Adrenal gland (tissue), 12 donors: Measurements from ENCODE around the gene PRR27. TPM values are rescaled to one million over a fixed set of nuclear protein-coding genes. Genes with fewer than 3 reads are reported as not detected.

Source experiments
- DNase-seq, 7 donors: peaks; one replicate each; pipeline ENCODE4 v3.0.0-alpha.2; 2019 to 2020
- H3K27ac ChIP-seq, 5 donors: fragments of 200-600 bp; sonication (generic) in 4 of 5; 1 replicate in 3 of 5; 2 replicates in 2 of 5; pipeline versions ENCODE4 v1.5.1 to v1.8.0; 2016 to 2020; ENCODE audit warnings: mild to moderate bottlenecking in 1 of 5
- H3K27me3 ChIP-seq: fragments of 200-600 bp; 2 replicates; pipeline ENCODE4 v1.8.0; 2021
- H3K36me3 ChIP-seq, 2 donors: fragments of 200-600 bp; replicated peaks in 1 of 2; 1 replicate in 1 of 2; 2 replicates in 1 of 2; pipeline versions ENCODE4 v1.5.1 to v1.8.0; 2018 to 2022
- H3K4me1 ChIP-seq, 2 donors: fragments of 200-600 bp; replicated peaks in 1 of 2; 1 replicate in 1 of 2; 2 replicates in 1 of 2; pipeline versions ENCODE4 v1.5.1 to v1.8.0; 2018 to 2021
- H3K4me3 ChIP-seq, 4 donors: fragments of 200-600 bp; sonication (generic) in 3 of 4; one replicate each; pipeline ENCODE4 v1.5.1; 2016 to 2018
- H3K9me3 ChIP-seq, 3 donors: fragments of 200-600 bp; sonication (generic) in 1 of 3; replicated peaks in 1 of 3; 1 replicate in 2 of 3; 2 replicates in 1 of 3; pipeline versions ENCODE4 v1.5.1 to v1.8.0; 2016 to 2021
- POLR2A ChIP-seq, 2 donors: fragments of 450-650 bp; IDR thresholded peaks; one replicate each; pipeline ENCODE4 v1.6.1; 2017; ENCODE audit warnings: antibody characterized with exemption in 2 of 2, mild to moderate bottlenecking in 2 of 2, moderate library complexity in 1 of 2
- WGBS, 4 donors: extraction: QIAGEN DNeasy Blood & Tissue Kit in 2 of 4; methylation state at CpG; one replicate each; pipeline versions ENCODE4 v1.1.5 to v1.1.7; 2013 to 2017; 5-methylcytosine and 5-hydroxymethylcytosine counted together
- intact Hi-C, 2 donors: fragments of 100-400 bp; cut with DNase I; formaldehyde crosslinking; loops; one replicate each; pipeline versions ENCODE4 v1.14.1 to v1.15.0; 2022 to 2023
- polyA plus RNA-seq, 3 donors: library from polyadenylated mRNA; stranded (reverse); fragments of 200-250 nt in 2 of 3; fragments of 350-450 nt in 1 of 3; fragmentation: Illumina TruSeq in 1 of 3; extraction: RNeasy Lipid Tissue Mini Kit (QIAGEN cat#74804) in 1 of 3; gene quantifications; one replicate each; pipeline ENCODE4 v1.2.3, GENCODE V29; 2013 to 2014
- total RNA-seq, 9 donors: library from RNA; depleted of rRNA in 4 of 9; stranded (reverse); fragments of >200 nt in 4 of 9; fragments of 120-200 nt in 1 of 9; fragmentation: NEBNext Ultra II Directional in 1 of 9; extraction: Animal tissue kit (Norgen Biotek cat#: 25700) in 1 of 9; gene quantifications; one replicate each; pipeline versions ENCODE4 v1.1.0 to v1.2.4, GENCODE V29; 2013 to 2023
- TF ChIP-seq, protein P1 (sequence below), 6 experiments: fragments of 450-650 bp in 4 of 6; fragments of 200-600 bp in 2 of 6; sonication (generic) in 1 of 6; IDR thresholded peaks; 1 replicate in 5 of 6; 2 replicates in 1 of 6; pipeline versions ENCODE4 v1.5.1 to v1.8.0; 2016 to 2021; ENCODE audit warnings: antibody characterized with exemption in 6 of 6, mild to moderate bottlenecking in 2 of 6, moderate library complexity in 1 of 6
- donor health status: healthy with polysubstance abuse.
- donor health status: Bipolar disorder and iron deficiency.
- donor health status: DM: yes; HTN: yes; CAD: no.
- donor health status: DM: no; HTN: no; CAD: no.
- donor health status: DM: no; HTN: no; CAD: no.
- donor health status: DM: yes; HTN: yes; CAD: no.

Gene PRR27
- total and polyA plus RNA-seq, 12 donors: not detected

DNA sequence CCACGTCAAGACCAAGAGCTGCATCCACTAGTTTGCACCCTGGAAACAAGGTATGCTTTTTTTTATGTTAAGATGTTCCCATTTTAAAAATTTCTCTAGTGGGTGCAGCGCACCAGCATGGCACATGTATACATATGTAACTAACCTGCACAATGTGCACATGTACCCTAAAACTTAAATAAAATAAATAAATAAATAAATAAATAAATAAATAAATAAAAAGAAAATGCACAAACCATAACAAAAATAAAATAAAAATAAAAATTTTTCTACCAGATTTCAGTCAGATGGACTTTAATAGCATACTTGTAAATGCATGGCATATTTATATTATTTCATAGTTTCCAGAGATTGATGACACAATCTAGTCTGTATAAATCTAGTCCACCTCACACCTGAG, 1.9 kb upstream of the PRR27 start:
- Histone ChIP-seq H3K27me3 (no peaks in the 10 kb centered on the region), H3K4me3 (no peak overlapping the region), H3K27ac (no peak overlapping the region), H3K9me3 (no peaks in the 10 kb centered on the region), H3K4me1 (no peaks in the 10 kb centered on the region), H3K36me3 (no peaks in the 10 kb centered on the region)
- DNase-seq: no peak
- TF ChIP-seq POLR2A (IDR thresholded peaks at IDR 0.05): no peak
- TF ChIP-seq, protein P1, sequence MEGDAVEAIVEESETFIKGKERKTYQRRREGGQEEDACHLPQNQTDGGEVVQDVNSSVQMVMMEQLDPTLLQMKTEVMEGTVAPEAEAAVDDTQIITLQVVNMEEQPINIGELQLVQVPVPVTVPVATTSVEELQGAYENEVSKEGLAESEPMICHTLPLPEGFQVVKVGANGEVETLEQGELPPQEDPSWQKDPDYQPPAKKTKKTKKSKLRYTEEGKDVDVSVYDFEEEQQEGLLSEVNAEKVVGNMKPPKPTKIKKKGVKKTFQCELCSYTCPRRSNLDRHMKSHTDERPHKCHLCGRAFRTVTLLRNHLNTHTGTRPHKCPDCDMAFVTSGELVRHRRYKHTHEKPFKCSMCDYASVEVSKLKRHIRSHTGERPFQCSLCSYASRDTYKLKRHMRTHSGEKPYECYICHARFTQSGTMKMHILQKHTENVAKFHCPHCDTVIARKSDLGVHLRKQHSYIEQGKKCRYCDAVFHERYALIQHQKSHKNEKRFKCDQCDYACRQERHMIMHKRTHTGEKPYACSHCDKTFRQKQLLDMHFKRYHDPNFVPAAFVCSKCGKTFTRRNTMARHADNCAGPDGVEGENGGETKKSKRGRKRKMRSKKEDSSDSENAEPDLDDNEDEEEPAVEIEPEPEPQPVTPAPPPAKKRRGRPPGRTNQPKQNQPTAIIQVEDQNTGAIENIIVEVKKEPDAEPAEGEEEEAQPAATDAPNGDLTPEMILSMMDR (IDR thresholded peaks at IDR 0.05): no peak
- intact Hi-C loops: no loop called here
- 83 to 96% (median 86%) methylated on average over 2 of the region's 2 CpGs for WGBS, 4 donors

DNA sequence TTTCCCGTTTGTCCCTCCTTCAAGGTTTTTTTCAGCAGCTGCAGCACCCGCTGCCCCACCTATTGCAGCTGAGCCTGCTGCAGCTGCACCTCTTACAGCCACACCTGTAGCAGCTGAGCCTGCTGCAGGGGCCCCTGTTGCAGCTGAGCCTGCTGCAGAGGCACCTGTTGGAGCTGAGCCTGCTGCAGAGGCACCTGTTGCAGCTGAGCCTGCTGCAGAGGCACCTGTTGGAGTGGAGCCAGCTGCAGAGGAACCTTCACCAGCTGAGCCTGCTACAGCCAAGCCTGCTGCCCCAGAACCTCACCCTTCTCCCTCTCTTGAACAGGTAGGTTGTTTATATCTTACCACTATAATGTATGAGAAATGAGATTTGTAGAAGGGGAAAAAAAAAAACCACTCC, 4.5 kb downstream of the PRR27 start:
- no peaks in the 10 kb centered on the region for H3K36me3 ChIP-seq
- 51 to 73% (median 60%) methylated on average over 2 of the region's 2 CpGs for WGBS, 4 donors
- no peaks in the 10 kb centered on the region for H3K27me3 ChIP-seq
- H3K4me1 ChIP-seq: no peaks in the 10 kb centered on the region
- DNase-seq: no peak
- H3K27ac ChIP-seq: no peak overlapping the region
- intact Hi-C loops: no loop called here
- no peak overlapping the region for H3K4me3 ChIP-seq
- no peaks in the 10 kb centered on the region for H3K9me3 ChIP-seq
- TF ChIP-seq POLR2A (IDR thresholded peaks at IDR 0.05): no peak
- TF ChIP-seq, protein P1 (IDR thresholded peaks at IDR 0.05): no peak

DNA sequence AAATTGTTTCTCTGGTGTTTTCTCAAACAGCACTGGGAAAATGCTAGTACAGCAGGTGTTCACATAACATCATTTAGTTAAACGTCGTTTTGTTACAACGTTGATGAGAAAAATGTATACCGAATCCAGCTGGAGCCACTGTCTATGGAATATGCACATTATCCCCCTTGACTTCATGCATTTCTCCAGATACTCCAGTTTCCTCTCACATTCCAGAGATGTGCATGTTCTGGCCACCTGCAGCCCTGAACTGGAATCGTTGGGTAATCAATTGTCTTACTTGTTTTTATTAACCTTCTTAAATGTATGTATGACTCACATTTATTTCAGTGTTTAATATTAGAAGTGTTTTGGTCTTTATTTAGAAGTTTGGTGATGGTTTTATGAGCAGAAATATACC, 23.1 kb downstream of the PRR27 start:
- WGBS, 4 donors: 66 to 76% (median 73%) methylated on average over 5 of the region's 5 CpGs
- H3K9me3 ChIP-seq: no peaks in the 10 kb centered on the region
- H3K27me3 ChIP-seq: no peaks in the 10 kb centered on the region
- no peaks in the 10 kb centered on the region for H3K36me3 ChIP-seq
- no peak overlapping the region for H3K27ac ChIP-seq
- no peak for DNase-seq
- H3K4me3 ChIP-seq: no peak overlapping the region
- no peaks in the 10 kb centered on the region for H3K4me1 ChIP-seq
- intact Hi-C loops: no loop called here
- TF ChIP-seq, protein P1 (IDR thresholded peaks at IDR 0.05): no peak
- TF ChIP-seq POLR2A (IDR thresholded peaks at IDR 0.05): no peak

DNA sequence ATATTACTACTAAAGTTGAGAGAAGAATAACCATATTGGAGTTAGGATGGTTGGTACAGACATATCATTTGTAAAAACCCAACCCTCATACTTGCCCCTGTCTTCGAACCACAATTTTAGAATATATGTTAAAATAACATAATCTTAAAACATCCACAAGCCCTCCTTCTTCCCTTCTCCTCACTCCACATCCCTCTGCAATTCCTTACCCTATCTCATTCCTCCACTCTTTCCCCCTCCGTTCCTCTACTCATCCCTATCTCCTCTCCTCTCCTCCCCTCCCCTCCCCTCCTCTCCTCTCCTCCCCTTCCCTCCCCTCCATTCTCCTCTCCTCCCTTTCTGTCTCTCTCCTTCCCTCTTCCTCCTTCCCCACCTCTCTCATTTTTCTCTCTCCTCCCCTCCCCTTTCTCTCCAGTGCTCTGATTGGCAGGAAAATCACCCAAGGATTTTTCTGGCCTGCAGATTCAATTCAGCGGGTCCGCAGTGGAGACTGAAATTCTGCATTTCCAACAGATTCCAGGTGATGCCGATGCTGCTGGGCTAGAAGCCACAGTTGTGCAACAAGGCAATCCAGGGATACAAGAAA, 24.1 kb downstream of the PRR27 start:
- no peak for DNase-seq
- Histone ChIP-seq H3K36me3 (no peaks in the 10 kb centered on the region), H3K9me3 (no peaks in the 10 kb centered on the region), H3K4me3 (no peak overlapping the region), H3K4me1 (no peaks in the 10 kb centered on the region), H3K27ac (no peak overlapping the region), H3K27me3 (no peaks in the 10 kb centered on the region)
- WGBS, 4 donors: 78 to 90% (median 83%) methylated on average over 5 of the region's 5 CpGs
- TF ChIP-seq, protein P1 (IDR thresholded peaks at IDR 0.05): no peak
- no peak for TF ChIP-seq POLR2A (IDR thresholded peaks at IDR 0.05)
- intact Hi-C loops: no loop called here
